Fibroblast of skin of left quadriceps (primary cell): Measurements from ENCODE around the gene THOC1.

Source experiments
- DNase-seq, 2 experiments: peaks; one replicate each; pipeline ENCODE4 v3.0.0-alpha.2; 2013; ENCODE audit warnings: low read depth in 2 of 2

The THOC1 gene

GRCh38 chr18:274313-274712 lies 6.5 kb upstream of the THOC1 start:
- DNase-seq: no peak

GRCh38 chr18:273525-273924 lies 5.7 kb upstream of the THOC1 start:
- no peak for DNase-seq

- DNase-seq: no peak
Measured at GRCh38 chr18:272650-273049, 4.8 kb upstream of the THOC1 start.

- DNase-seq: no peak
Measured at GRCh38 chr18:269480-270095, 1.7 kb upstream of the THOC1 start.

GRCh38 chr18:267380-267687 lies 513 bp downstream of the THOC1 start:
- no peak for DNase-seq

- no peak for DNase-seq
Measured at GRCh38 chr18:261398-262073, 6.3 kb downstream of the THOC1 start.

- DNase-seq: no peak
Measured at GRCh38 chr18:260547-260946, 7.3 kb downstream of the THOC1 start.

GRCh38 chr18:255171-255570 lies 12.7 kb downstream of the THOC1 start:
- DNase-seq: no peak

- no peak for DNase-seq
Measured at GRCh38 chr18:253121-253520, 14.7 kb downstream of the THOC1 start.

GRCh38 chr18:251572-251971 lies 16.3 kb downstream of the THOC1 start:
- no peak for DNase-seq

GRCh38 chr18:250685-251084 lies 17.2 kb downstream of the THOC1 start:
- DNase-seq: no peak

- DNase-seq: no peak
Measured at GRCh38 chr18:248053-248452, 19.8 kb downstream of the THOC1 start.

GRCh38 chr18:245282-245847 lies 22.5 kb downstream of the THOC1 start:
- no peak for DNase-seq

GRCh38 chr18:240175-240574 lies 27.7 kb downstream of the THOC1 start:
- no peak for DNase-seq

- DNase-seq: no peak
Measured at GRCh38 chr18:231563-231962, 36.3 kb downstream of the THOC1 start.

GRCh38 chr18:228586-228985 lies 39.3 kb downstream of the THOC1 start:
- peak; percentile 4 to 8 for DNase-seq

GRCh38 chr18:227902-228301 lies 39.9 kb downstream of the THOC1 start:
- DNase-seq: no peak

GRCh38 chr18:227374-227773 lies 40.5 kb downstream of the THOC1 start:
- DNase-seq: no peak

GRCh38 chr18:225745-226144 lies 42.1 kb downstream of the THOC1 start:
- DNase-seq: no peak

- DNase-seq: no peak
Measured at GRCh38 chr18:220708-221107, 47.1 kb downstream of the THOC1 start.

- no peak for DNase-seq
Measured at GRCh38 chr18:217532-218336, 50.1 kb downstream of the THOC1 start.

- DNase-seq: no peak
Measured at GRCh38 chr18:215448-216010, 52.3 kb downstream of the THOC1 start.

- DNase-seq: no peak
Measured at GRCh38 chr18:213966-214365, 53.9 kb downstream of the THOC1 start.
